NCI-H82 (cell line): Measurements from ENCODE around the gene LZTS2.
A peak's percentile ranks its signal among the peaks of the same experiment; 100 is the strongest.

Experiments used
- DNase-seq: peaks from one replicate; lab custom pipeline; 2025; lab: John Stamatoyannopoulos, UW

Gene LZTS2

DNA sequence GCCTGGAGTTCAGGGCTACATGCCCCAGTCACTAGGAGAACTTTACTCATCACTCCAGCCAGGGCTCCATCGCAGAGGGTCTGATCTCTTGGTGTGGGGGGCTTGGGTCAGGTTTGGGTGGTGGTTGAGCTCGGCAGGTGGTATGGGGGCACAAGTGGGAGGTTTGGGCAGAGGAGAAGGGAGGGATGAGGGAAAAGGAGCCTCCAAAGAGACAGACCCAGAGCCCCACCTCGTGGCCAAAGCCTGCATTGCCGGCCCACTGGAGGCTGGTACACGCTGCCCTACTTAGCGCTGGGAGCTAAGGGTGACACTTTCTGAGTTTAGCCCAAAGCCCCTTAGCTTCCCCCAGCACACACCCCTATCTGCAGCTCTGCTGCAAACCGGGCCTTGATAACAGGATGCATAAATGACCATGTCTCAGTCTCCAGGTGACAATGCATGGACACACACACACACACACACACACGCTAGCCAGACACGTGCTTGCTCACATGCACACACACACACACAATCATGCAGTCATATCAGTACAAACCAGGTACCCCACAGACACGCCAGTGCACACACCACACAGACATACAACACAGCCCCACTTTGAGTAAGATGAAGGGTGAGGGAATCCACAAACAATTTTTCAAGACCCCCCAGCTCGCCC is 14.7 kb downstream of the LZTS2 start:
- DNase-seq = peak; percentile 81

DNA sequence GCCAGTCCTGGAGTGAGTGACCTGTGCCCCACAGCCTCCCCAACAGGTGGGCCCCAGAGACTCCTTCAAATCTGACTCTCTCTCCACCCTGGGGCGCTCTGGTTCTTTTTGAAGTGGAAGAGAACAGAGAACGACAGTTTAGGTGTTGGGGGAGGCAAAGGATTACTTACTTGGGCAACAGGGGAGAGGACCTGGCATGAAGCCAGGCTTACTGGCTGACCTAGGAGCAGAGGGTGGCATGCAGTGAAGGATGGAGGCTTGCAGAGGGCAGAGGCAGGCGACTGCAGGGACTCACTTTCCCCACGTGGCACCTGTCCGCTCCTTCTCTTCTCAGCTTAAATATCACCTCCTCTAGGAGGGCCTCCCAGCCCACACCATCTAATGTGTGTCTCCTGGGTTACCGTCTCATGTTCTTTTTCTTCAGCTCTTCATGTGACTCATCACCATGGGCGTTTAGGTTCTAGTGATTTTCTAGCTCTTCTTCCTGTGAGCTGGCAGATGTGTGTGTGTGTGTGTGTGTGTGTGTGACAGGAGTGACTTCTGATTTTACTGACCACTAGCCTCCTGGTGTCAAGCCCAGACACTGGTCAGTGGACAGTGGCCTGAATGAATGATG is 15.5 kb downstream of the LZTS2 start:
- DNase-seq = peak; percentile 9

DNA sequence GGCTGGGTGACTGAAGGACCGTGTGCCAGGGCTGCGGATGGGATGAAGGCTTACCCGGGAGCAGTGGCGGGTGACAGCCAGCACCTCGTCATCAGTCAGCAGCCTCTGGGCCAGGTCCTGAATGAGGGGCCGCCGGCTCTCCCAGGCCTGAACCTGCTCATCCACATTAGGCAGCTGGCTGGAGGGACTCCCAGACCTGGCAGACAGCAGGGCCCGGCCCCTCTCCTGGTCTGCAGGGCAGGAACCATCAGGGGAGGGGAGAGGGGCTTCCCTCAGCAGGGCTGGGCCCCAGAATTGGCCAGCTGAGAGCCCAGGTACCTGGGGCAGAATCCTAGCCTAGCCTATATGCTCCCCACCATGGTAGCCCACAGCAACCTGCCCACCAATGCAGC is 16.0 kb downstream of the LZTS2 start:
- no peak for DNase-seq

DNA sequence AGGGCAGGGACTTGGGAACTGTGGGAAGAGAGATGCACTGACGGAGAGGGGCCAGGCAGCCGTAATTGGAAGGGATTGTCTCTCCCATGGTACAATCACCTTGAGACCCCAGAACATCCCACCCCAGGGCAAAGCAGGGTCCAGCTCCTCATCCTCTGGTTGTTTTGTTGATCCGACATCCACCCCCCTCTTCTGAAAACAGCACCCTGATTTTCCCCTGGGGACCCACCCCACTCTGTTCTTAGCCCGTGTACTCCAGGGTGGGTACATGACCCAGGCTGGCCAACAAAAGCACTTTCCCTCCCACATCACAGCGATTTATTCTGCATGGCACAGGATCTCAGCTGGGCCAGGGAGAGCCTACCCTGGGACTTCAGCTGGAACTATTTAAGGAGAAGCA is 17.2 kb downstream of the LZTS2 start:
- no peak for DNase-seq

DNA sequence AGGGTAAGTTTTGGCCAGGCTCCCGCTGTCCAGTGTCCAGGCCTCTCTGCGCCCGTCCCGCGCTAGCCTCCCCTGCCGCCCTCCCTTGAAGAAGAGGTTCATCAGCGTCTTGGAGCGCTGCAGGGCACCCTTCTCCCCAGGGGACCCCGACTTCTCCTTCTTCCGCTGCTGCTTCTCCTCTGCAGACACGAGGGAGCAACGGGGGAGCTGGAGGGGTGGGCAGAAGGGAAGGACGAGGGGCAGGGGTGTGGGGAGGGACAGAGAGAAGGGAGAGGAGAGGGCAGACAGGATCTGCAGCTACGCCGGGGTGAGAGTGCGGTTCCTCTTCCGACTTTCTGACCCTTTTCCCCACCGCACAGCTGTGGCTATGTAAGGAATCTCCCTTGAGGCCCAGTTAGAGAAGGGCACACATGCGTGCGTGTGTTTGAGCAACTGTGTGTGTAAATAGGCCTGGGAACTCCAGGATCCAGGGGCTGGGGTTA is 18.6 kb downstream of the LZTS2 start:
- no peak for DNase-seq

DNA sequence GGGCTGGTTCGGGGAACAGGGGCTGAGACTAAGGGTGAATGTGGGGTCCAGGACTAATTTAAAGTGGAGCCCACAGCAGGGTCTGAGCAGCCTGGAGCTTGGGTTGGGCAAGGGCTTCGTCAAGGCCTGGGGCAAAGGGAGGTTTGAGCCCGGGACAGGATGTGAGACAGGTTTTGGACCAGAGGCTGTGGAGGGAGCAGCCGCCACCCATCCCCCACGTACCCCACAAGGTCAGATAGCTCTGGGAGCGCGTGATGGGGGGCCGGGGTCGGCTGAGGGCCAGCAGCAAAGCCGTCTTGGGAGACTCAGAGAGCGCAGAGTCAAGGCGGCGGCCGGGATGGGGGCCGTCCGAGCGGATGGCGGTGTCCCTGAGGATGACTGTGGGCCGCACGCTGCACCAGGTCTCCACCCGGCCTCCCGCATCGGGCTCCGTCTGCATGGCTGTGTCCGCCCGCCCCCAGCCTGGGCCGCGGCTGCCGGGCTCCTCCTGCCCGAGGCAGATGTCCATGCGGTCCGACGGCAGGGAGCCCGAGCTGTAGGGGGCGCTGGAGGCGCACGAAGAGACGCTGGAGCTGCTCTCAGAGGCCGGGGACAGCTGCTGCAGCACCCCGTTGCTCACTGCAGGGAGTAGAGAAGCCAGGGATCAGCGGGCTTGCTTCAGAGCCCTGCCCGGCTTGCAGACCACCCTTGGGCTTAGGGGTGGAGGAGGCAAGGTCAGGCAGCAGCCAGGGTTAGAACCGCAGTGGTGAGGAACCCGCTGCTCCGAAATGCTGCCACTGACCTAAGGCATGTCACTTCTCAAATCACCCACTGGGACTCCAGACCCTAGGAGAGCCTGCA is 19.2 kb downstream of the LZTS2 start:
- DNase-seq = peak; percentile 91

DNA sequence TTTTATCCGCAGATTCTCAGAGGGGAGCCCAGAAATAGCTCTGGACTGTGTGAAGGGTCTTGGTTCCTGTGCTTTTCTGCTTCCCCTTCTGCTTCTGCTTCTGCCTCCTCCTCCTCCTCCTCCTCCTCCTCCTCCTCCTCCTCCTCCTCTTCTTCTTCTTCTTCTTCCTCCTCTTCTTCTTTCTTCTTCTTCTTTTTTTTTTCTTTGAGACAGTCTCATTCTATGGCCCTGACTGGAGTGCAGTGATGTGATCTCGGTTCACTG is 19.8 kb downstream of the LZTS2 start:
- no peak for DNase-seq

DNA sequence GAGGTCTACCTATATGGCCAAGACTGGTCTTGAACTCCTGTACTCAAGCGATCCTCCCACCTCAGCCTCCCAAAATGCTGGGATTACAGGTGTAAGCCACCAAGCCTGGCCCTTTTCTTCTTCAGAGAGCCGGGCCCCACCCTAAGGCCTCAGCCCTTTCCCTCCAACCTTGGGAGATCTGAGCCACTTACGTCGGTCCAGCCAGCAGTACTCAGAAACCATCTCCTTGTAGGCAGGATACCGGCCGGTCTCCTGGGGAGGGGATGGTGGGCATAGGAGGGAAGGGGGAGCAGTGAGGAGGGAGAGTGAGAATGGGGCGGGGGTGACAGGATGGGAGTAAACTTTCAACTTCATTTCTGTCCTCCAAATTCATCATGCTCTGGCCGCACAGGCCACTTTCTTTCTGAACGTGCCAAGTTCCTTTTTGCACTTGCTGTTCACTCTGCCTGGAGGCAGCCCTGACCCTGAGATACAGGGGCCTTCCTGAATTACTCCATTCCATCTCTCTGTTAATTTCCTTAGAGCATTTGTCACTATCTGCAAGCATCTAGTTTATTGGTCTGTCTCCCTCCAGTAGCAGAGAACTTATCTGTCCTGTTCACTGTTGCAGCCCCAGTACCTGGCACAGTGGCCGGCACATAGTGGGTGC is 20.9 kb downstream of the LZTS2 start:
- no peak for DNase-seq

DNA sequence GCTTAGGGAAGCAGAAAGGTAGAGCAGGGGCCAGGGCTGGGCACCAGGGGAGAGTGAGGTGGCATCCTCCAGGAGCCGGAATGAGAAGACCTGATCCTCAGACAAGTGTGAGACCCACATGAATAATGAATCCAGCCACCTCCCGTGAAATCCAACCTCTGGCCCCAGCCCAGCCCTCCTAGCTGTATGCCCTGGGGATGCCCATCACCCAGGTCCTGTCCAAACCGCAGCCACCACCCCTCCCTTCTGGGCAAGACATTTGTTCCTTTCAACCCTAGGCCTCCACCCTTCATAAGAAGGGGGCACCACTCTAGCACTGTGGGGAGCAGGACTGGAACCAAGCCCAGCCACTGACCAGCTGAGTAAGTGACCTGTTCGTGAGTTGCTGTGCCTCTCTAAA is 21.6 kb downstream of the LZTS2 start:
- DNase-seq = no peak

DNA sequence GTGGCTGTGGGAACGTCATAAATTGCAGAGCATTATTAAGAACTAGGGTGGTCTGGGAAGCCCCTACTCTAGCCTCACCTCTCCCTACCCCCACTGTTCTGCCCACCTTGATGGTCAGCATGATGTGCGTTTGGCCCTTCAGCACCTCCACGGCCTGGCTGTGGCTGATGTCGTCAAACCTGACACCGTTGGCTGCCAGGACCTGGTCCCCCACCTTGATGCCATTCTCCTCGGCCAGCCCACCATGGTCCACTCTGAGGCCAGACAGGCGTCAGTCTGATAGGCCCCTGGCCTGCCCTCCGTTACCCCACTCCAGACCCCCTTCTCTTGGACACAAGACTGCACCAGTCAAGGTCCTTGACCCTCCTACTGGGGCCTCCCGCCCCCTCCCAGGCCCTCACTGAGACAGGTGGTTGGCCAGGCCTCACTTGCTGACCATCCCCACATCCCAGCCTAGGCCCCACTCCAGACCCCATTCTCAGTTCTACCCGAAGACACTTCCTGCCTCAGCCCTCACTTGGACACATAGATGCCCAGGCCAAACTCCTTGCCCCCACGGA is 22.2 kb downstream of the LZTS2 start:
- no peak for DNase-seq

DNA sequence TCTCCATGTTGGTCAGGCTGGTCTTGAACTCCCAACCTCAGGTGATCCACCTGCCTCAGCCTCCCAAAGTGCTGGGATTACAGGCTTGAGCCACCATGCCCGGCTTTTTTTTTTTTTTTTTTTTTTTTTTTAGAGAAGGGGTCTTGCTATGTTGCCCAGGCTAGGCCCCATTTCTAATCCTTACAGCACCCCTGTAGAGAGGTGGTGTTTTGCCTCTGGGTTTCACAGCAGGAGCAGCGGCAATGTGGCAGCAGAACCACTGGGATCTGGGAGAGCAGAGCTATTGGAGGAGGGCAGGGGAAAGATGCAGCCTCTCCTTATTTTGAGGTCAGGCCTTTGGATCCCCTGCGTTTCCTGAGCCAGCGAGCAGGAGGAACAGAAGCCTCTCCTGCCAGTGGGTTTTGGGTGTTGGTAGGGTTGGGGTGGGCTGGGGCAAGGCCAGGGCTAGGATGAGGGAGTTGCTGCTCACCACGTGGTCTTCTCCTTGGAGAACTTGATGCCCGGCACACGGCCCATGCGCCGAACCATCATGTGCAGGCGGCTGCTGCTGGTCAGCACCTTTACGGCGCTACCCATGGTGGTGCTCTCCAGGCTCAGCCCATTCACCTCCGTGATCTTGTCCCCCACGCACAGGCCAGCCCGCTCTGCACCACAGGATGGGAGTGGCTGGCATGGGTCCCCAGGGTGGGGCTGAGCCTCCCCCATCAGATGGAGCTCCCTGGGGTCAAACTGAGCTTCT is 23.5 kb downstream of the LZTS2 start:
- no peak for DNase-seq

DNA sequence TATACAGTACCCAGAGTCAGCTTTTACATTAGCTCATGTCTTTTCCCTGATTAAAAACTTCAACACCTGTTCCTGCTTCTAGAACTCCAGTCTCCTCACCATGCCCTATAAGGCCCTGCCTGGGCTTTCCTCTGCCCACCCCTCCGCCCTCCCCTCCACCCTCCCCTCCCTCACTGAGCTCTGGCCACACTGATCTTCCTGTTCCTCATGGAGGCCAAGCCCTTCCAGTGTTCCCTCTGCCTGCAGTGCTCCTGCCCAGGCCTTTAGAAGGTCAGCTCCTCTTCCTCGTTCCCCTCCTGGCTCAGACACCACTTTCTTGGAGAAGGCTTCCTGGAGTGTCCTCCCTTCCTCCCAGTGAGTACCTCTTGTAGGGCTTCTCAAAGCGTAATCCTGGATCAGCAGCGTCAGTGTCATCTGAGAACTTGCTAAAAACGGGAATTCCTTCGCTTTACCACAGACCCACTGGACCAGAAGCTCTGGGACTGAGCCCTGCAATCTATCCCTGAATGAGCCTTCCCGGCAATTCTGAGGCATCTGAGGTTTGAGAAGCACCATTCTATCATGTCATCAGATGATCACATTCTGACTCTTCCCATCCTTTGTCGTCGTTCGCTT is 27.6 kb downstream of the LZTS2 start:
- peak; percentile 61 for DNase-seq

DNA sequence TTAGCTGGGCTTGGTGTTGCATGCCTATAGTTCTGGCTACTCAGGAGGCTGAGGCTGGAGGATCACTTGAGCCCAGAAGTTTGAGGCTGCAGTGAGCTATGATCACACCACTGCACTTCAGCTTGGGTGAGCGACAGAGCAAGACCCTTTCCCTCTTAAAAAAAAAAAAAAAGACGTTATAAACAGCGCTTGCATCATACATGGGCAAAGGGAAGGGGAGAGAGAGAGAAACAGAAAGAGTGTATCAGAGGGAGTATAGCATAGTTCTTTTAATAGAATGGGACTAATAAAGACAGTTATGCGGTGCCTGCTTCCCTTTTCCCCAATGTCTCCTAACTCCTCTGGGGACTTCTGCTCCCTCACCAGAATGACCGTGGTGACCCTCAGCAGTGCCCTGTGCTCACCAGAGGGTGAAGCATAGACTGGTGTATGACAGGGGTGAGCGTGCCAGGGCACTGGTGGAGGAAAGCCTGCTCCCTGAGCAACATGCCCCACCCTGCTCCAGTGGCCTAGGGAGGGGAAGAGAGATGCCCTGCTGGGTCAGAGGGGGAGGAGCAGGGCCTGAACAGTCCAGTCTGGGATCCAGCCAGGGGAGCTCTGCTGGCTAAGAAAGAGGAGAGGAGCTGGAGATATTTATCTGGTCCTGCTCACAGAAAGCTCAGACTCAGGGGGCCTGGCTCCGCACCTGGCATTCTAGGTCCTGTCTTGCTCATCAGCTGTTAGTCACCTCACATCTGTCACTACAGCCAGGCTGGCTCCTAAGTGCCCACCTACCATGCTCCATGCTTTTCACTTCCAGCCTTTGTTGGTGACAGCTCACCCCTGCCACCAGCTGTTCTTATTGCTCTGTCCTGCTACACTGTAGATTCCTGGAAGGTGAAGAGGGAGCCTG is 29.1 kb downstream of the LZTS2 start:
- peak; percentile 30 for DNase-seq

DNA sequence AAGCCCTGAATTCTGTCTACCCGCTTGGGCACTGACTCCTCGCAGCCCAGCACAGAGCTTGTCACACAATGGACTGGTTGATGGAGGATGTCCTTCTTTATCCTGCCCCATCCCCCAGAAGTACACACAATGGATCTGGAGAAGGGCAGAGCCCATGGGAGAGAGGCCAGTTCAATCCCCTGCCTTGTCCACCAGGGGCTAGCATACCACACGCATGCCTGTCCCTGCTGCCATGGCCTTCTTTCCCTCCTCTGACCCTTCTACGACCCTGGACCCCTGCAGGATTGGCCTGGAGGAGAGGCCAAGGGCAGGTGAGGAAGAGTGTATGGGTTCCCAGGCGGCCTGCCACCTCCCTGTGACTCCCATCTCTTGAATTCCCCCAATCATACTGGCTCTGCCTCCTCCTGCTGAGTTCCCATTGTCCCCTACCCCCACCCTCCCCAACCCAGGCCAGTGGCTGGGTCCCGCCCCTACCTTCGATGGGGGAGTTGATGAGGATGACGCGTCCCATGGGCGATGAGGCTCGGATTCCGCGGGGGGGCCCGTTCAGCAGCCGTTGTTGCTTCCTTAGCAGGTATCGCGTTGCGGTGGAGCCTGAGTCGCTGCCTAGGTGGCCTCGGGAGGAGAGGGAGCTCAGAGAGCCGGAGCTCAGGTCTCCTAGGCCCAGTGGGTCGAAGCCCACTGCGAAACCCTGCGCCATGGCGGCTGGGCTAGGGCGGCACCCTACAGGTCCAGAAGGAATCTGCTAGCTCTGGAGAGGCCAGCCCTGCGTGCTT is 30.1 kb downstream of the LZTS2 start:
- DNase-seq = peak; percentile 32

DNA sequence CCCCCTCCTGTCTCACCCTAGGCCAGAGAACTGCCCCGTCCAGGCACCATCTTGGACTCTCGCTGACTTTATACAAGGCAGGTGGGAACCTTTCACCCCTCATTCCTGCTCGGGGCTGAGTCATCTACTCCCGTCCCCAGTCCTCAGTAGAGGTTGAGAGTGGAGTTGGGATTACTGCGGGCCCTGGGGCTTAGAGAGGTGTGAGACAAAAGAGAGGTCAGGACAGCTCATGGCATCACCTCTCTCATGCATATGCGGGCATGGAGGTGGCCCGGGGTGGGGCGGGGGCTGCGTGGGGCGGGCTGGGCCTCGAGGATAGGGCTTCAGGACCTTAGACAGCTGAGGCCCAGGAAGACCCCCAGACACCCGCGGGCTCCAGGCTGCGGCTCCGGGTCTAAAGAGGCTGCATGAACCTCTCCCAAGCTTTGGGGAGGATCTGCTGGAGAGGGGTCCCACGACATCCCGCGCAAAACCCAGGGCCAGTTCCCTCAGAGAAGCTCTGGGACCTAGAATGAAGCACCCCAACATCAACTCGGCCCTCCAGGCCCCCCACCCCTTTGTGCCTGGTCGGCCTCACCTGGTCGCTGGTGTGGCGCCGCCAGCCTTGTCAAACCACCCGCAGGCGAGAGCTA is 31.0 kb downstream of the LZTS2 start:
- DNase-seq = peak; percentile 26

DNA sequence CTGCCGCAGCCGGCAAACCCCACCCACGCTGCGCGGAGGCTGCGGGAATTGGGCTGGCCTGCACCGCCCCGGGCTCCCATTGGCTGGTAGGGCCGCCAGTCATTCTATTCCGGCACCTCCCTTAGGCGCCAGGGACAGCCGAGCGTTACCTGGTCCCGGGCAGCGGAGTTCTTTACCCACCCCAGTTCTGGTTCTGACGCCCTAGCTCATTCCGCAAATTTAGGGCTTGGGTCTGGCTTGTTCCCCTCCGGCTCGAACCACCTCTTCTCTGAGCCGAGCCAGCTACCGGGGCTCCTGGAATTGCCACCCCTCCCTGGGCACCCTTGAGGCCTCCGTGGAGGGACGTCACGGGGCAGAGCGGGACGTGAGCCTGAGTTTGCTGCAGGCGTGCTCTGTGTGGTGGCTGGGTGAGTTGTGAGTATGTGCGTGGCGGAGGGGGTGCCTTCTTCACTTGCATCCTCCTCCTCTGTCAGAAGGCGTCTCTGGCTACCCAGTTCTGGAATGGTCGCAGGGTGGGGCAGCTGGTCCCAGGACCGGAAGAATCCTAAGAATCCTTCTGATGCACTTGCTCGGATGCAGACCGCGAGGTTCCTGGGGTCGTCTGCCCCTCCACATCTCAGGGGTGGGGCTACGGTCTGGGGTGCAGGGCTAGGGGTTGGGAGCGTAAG is 31.7 kb downstream of the LZTS2 start, which contains the start of the genes PDZD7 and SFXN3:
Gene PDZD7, minus strand, starts transcription at position 2 of the 668 bp plus-strand sequence. CDS start 910 bp downstream, outside the sequence.
Gene SFXN3, plus strand, starts transcription at position 107 of the 668 bp plus-strand sequence. CDS start 3,461 bp downstream, outside the sequence.
- DNase-seq = peak; percentile 92

DNA sequence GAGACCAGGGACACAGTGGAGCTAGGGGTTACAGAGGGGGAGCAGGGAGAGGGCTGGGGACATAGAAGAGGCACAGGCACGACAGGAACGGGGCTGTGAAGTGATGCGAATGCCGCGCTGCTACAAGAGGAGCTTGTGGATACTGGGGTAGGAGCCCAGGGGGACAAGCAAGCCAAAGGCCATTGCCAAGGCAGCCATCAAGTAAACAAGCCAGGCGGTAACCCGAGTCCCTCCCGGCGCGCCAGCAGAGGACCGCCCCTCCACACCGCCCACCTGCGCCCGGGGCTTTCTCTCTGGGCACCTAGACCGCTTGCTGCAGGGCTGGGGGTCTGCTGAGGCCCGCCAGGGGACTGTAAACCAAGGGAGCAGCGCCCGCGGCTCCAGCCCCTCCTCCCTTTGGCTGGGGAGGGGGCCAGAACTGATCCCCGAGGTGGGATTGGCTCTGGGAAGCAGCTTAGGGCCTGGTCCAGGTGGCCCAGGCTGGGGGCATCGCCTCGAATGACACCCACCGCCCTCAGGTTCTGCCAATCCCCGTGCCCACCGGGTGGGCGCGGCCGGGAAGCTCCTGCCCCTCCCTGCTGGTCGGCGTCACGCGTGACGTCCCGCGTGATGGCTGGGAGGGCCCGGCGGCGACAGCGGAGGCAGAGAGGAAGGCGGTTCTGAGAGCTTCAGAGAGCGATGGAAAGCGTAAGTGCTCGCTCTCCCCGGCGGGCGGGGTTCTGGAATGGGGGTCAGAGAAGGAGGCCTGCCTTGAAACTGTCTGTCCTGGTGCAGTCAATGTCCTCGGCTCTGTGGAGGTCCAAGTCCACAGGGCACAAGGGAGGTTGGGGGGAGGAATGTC is 32.4 kb downstream of the LZTS2 start:
- peak; percentile 87 for DNase-seq
